LHCN-M2 (cell line): ENCODE results near the gene OPHN1. TPM values are rescaled to one million over a fixed set of nuclear protein-coding genes. Genes with fewer than 3 reads are reported as not detected.

ENCODE experiments used
- DNase-seq: peaks from one replicate; pipeline ENCODE4 v3.0.0-alpha.2; 2012; ENCODE audit warnings: low read depth
- total RNA-seq: library from RNA; depleted of rRNA; stranded (reverse); fragments of >200 nt; gene quantifications from 2 replicates; pipeline ENCODE4 v1.2.3, GENCODE V29; 2014

Gene OPHN1
- total RNA-seq, 1 experiment from 2014 or later: 4.5 TPM

DNA sequence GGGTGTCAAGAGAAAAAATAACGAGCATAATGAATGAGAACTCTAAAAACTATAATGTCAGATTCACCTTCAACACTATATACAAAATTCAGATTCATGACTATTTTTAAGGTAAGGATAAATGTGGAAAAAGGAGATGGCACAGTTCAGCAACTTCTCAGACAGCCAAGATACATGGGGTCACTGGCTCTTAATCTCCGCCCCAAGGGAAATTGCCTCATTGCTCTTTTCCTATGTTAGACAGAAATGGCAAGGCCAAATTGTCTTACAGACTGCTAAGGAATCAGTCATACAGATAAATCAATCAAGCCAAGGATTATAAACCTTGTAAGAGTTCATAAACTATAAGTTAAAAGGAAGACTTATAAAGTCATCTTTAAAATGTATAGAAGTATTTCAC is 183.4 kb downstream of the OPHN1 start:
- no peak for DNase-seq

DNA sequence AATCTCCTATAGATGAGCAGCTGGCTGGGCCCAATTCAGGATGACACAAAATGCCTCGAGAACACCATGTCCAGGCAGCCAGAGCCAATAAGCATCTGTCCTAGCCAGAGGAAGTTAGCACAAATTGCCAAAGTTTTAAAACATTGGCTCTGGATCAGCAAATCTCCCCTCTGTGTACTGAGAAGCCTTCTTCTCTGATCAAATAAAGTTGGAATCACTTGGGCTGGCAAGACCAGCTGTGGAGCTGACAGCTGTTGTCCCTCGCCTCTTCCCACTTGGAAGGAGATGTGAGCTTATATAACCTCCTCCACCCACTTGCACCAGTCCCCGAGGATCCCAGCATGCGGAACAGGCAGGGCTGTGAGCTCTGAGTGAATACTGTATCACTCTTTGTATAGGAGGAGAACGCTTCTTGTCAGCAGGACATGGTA is 183.9 kb downstream of the OPHN1 start:
- DNase-seq: peak; percentile 70

DNA sequence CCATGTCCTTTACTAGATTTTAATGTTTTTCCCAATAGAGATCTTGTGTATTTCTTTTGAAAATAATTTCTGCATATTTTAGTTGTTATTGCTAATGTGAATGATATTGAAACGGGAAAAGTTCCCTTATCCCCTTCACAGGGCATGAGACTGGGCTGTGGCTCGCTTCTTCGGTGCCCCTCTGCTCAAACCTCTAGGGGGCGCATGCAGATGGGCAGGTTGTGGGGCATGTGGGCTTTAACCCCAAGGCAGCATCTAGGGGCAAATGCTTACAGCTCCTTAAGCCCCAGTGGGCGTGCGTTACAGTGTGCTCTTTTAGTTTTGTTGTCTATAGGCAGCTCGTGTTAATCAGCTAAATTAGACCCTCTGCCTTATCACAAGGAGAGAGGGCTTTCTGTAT is 194.7 kb downstream of the OPHN1 start:
- DNase-seq: no peak

DNA sequence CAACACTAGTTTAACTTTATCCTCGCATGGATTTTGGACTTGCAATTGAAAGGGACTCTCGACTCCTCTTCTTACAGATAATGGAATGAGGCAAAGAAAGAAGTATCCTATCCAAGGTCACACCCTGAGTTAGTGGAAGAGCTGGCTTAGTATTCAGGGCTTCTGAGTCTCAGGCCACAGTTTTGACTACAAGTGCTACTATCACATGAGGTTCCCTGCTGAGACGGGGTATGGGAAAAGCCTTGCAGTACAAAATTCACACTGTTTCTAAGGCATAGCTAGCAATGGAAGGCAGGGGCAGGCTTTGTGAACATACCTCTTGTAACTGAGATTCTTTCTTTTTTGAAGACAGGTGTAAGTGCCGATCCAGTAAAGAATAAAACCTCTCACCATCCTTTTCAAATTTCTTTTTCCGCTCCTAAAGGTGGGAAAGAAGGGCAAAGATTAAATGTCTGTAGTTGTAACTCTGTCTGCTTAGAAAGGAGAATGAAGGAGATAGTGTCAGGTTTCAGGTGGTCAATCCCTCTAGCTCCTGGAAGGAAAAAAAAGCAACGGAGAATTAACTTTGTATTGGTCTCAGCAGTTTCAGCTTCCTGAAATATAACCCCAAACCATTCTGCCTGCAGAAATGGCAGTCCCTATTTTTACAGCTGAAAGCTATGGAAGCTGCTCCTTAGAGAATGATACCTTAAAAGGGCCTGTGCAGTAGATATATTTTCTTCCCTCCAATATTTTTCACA is 199.0 kb downstream of the OPHN1 start:
- no peak for DNase-seq

DNA sequence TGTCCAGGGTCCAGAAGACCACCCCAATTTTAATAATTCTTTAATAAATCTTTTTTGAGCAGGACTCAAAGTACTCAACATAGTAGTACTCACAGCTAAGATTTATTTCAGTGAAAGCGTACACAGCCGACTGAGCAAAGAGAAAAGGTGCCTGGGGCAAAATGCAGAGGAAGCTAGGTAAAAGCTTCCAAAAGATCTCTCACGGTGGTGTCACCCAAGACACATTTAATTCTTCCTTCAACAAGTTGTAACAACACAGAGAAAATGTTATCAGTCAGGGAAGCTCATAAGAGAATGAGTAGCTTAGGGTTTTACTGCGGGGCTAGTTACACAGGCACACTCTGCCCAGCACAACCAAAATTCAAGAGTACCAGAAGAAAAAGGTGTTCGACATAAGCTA is 201.1 kb downstream of the OPHN1 start:
- DNase-seq: no peak

DNA sequence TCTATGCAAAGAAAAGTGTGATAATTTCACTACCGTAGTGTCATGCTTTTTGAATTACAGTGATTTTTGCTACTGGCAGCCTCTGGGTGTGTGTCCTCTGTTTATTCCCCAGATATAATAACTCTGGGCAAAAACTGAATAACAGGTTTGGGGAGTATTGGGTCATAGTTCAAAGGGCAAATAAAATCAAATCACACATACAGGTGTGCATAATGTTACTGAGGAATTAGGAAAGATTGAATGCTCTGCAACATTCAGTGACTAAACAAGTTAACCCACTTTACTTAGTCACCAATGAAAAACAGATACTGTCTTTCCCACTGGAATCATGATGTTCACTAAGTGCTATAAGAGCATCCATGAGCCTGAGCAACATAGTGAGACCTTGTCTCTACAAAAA is 224.3 kb downstream of the OPHN1 start:
- DNase-seq: no peak

DNA sequence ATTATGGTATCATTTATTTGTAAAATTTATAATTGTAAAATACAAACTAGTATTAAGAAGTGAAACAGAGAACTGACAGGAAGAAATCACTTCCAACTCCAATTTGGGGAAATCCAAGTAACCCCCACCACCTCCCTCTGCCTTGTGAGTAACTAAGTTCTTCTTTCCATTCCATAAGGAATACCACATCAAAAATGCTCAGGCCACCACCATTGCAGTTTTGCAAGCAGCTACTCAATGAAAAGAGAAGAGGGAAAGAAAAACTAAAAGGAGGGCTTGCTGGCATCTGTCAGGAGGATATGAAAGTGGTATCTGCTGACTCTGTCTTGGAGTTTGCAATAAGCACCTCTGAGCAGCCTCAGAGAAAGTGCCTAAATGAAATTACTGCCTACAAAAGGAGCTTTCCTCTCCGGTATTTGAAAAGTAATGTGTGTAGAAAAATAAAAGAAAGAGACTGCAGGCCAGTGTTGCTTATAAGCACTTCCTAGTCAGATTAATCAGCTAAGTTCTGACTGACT is 228.7 kb downstream of the OPHN1 start:
- DNase-seq: no peak

DNA sequence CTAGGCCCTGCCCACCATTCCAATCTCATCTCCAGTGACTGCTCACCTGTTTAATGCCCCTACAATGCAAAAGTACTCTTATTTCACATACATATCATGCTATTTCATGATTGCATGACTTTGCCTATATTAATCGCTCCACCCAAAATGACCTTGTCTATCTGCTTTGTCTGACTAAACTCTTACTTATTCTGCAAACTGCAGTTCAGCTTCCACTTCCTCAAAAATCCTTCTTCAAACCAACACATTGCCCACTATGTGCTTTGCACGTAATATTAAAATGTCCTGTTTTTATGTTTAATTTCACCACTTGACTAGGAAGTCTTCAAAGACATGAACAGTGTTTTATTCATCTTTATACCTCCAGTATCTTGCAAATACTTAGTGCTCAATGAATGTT is 229.6 kb downstream of the OPHN1 start:
- no peak for DNase-seq

DNA sequence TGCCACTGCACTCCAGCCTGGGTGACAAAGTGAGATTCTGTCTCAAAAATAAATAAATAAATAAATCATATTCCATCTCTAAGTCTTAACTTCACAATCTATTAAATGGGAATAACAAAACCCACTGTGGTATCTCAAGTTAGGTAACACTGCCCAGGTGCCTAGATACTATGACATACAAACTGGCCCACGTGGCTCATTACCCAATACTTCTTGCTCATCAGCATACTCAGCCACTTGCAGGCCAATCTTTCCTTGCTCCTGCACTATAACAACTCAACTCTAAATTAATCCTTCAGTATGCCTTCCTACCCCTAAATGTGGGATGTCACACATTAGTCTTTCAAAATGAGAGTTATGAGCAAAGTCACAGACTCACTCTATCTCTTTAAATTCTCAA is 230.1 kb downstream of the OPHN1 start:
- DNase-seq: no peak

DNA sequence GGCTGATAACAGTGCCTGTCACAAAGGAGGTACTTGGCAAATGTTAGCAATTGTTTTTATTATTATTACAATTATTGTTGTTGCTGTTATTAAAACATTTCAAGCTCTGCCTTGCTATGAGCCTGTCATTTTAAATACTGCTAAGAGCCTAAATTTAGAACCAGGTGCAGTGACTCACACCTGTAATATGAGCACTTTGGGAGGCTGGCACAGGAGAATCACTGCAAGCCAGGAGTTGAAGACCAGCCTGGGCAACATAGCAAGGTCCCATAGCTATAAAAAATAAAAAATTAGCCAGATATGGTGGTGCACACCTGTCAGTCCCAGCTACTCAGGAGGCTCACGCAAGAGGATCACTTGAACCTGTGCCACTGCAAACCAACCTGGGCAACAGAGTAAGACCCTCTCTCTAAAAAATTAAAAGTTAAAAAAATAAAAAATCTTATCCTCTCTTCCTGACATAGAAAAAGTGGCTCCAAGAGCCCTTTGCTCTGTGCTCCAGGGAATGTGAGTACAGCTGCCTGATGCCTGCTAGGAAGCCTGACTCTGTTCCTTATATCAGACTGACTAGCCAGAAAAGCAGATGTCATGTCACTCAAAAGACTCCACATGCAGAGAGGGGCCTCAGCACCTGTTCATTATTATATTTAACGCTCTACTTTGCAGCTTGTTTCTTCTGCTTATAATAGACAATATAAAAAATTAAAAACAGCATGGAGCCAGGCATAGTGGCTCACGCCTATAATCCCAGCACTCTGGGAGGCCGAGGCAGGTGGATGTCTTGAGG is 234.0 kb downstream of the OPHN1 start:
- DNase-seq: peak; percentile 85

DNA sequence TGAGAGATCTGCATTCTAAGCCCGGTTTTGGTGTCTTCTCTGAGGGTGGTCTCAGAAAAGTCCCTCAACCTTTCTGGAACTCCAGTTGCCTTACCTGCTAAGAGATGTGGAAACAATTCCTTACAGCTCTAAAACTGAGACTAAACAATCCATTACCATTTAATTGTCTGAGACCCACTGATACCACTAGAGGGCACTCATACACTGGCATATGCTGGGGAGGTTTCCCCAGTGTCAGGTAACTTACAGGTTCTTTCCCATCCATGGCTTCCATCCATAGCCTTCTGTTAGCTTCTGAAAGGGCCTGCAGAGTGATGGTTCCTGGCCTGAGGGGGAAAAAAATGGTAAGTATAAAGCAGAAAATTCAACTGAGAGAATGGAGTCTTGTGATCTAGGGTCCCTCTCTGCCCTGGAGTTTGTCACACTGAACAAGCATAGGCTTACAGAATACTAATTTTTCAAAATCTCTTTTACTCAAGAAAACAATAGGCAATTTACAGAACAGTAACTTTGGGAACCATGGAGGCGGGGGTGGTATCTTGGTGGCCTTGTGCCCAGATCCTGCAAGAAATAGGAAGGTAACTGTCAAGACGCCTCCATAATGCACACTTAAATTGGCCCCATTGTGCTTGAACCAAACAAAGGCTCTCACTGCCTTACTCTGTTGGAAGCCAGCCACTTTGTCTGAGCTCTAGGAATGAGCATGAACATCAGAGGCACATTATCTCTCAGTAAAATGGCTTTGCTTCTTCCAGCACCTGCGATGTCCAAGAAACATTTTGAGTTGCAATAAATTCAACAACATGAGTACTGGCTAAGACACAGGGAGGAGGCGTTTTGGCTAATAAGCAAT is 236.1 kb downstream of the OPHN1 start:
- DNase-seq: peak; percentile 40

DNA sequence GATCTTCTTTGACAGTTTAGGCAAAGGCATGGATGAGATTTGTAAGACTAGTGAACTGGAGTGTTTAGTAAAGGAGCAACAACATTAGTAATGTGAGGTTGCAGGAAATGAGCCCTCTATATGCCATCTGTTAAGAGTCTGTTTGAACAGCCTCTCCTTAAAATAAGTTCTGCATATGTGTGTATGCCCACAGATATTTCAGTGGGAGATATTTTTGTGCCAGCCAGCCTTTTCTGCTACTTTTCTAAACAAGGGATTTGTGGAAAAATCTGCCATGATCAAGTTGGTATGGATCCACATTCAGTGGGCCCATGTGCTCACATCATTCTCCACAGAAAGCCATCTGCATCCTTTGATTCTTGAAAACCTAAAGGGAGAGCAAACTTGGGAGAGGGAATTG is 237.7 kb downstream of the OPHN1 start:
- no peak for DNase-seq

DNA sequence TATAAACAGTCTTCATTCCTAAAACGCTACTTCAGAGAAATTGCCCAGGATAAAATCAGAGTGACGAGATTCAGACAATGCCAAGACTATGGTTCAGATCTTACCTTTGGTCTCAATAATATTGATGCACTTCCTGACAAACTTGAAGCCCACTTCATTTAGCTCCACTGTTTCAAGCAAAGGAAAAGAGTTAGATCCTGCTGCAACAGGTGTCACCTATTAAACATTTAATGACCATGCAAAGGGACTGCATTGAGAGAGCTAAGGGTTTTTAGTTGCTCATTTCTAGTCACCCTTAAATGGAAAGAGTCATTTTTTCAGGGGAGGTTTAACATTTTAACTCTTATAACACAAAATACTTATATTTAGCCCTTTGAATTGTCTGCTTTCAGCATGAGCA is 239.5 kb downstream of the OPHN1 start:
- DNase-seq: no peak

DNA sequence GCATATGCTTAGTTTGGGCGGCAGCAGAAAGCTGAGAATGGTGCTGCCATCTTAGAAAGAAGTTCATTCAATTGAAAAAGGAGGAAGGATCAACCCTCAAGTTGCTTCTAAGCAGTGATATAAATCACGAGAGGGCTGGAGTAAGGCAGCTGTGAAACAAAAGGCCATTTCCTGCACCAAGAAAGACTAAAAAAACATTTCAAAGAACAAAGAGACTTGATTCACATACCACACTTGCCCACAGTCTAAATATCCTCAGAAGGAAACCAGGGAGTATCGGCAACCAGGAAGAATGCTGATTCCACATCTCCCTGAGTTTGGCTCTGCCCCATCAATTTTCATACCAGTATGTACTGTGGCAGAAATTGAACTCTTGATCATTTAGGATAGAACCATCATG is 240.1 kb downstream of the OPHN1 start:
- peak; percentile 62 for DNase-seq

DNA sequence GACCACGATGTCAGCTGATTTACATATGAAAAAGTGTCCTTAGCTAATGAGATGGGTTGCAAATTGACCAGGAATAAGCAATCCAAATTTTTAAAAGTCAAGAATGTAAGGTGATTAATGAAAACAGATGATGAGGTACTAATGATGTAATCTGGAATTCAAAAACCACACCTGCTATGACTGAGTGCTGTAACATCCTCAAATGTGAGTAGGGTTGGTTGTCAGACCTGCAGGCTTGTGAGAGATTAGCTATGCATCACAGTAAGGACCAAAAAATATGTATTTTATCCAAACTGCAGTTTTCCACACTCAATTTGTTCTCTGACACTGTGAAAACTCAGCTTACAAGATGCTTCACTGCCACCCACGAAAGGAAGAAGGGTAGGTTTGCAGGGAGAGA is 242.5 kb downstream of the OPHN1 start:
- DNase-seq: no peak

DNA sequence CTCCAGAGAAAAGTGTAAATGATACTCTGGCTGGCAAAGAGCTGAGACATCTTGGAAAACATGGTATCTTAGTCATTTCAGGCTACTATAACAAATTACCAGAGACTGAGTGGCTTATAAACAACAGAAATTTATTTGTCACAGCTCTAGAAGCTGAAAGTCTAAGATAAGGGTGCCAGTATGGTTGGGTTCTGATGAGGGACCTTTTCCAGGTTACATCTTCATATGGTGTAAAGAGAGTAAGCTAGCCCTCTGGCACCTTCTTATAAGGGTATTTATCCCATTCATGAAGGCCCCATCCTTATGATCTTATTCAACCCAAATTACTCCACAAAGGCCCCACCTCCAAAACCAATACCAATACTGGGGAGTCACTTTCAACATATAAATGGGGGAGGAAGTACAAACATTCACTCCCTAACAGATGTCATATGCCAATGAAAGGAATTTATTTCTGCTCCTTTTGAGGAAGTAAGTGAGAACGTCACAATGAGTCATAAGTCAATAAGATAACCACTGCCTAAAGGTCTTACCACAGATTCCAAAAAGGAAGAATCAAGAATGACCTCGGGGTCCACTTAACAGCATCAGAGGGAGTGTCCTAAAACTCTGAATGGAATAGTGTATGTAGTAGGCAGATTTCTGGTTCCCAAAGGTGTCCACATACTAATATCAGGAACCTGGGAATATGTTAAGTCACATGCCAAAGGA is 246.6 kb downstream of the OPHN1 start:
- peak; percentile 65 for DNase-seq

DNA sequence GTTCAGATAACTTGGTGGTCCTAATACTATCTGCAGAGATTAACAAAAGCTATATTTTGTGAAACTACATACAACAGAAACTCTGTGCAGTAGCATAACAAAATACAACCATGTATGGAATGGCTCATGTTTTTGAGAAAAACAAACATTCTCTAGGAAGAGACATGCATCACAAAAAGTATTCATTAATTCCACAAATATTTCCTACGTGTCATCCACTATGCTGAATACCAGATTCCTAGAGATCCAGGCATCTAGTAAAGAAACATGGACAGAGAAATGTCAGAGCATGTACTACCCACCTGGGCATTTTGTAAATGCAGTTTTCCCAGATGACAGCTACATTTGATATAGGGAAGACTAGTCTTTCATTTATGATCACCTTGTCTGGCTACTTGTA is 248.1 kb downstream of the OPHN1 start:
- DNase-seq: no peak

DNA sequence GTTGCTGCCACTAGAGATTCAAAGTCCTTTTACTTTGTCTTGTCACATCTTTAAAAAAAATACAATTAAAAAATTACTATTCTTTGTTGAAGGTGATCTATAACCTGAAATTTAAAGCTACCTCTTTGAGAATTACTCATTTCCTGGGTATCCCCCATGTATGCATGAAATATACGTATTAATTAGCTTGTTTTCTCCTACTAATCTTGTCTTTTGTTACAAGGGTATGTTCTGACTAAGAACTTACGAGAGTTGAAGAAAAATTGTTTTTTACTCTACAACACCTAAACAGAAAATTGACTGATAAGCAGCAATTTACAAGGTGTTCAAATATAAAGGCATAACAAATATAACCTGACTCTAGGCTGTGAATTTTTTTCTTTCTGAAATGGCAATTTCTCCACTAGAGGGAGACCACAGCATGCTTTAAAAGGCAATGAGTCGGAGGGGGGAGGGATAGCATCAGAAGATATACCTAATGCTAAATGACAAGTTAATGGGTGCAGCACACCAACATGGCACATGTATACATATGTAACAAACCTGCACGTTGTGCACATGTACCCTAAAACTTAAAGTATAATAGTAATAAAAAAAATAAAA is 249.6 kb downstream of the OPHN1 start:
- peak; percentile 48 for DNase-seq

DNA sequence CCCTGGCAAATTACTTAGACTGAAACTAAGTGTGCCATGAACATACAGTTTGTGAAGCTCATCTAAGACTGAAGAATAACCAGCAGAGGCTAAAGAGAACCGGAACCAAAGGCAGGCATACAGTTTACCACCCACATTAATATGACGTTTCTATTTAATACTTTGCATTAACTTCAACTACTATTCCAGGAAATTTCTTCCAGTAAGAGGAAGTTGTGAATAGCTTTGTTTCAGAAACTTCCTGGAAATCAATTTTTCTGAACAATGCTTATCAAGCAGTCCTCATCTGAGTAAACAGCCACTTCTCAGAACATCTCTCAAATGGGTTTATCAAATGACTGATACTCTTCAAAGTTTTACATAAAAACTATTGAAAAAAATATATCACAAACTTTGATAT is 252.7 kb downstream of the OPHN1 start:
- no peak for DNase-seq

DNA sequence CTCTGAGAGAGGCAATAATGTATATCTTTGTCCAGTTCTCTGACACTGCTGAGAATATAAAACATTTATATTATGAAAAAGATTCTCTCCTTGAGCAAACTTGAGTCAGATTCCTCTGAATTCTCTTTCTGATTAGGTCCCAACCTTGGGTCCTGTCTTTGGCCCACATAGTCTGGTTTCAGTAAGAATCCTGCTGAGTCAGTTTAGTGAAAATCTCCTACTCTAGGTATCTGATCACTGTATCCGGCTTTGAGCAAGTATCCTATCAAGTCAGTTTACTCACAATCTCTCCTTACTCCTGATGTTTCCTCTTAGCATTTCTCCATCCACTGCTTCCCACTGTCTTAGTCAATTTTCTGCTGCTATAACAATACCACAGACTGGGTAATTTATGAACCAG is 253.9 kb downstream of the OPHN1 start:
- DNase-seq: no peak

DNA sequence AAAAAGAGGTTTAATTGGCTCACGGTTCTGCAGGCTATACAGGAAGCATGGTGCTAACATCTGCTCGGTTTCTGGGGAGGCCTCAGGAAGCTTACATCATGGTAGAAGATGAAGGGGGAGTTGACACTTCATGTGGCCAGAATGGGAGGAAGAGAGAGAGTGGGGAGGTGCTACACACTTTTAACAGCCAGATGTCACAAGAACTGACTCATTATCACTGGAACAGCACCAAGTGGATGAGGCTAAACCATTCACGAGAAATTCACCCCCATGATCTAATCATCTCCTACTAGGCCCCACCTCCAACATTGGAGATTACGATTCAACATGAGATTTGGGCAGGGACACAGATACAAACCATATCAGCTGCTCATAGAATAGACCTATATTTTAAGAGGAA is 255.8 kb downstream of the OPHN1 start:
- DNase-seq: peak; percentile 57
